IMR-90 (cell line): Measurements from ENCODE around the gene TTC28.

Experiments
- BHLHE40 ChIP-seq: fragments of 150-350 bp; IDR thresholded peaks from 2 replicates; pipeline ENCODE4 v1.6.1; 2016; ENCODE audit warnings: mild to moderate bottlenecking, low read depth, low read length
- CEBPB ChIP-seq: IDR thresholded peaks from 2 replicates; pipeline ENCODE4 v1.6.1; 2012; ENCODE audit warnings: low read depth, low read length, improper control_type of control experiment
- CHD1 ChIP-seq: IDR thresholded peaks from 2 replicates; pipeline ENCODE4 v1.6.1; 2012; ENCODE audit warnings: low read depth, low read length, improper control_type of control experiment
- CTCF ChIP-seq: conservative IDR thresholded peaks from 2 replicates; pipeline ENCODE4 v1.5.1; 2012; ENCODE audit warnings: mild to moderate bottlenecking, low read depth, low read length, improper control_type of control experiment
- FOS ChIP-seq: fragments of 150-350 bp; IDR thresholded peaks from 2 replicates; pipeline ENCODE4 v1.6.1; 2016; ENCODE audit warnings: low read depth, low read length
- POLR2A ChIP-seq: IDR thresholded peaks from 2 replicates; pipeline ENCODE4 v1.6.1; 2012; ENCODE audit warnings: mild to moderate bottlenecking, low read depth, low read length
- RAD21 ChIP-seq: IDR thresholded peaks from 2 replicates; pipeline ENCODE4 v1.6.1; 2012; ENCODE audit warnings: low read length, improper control_type of control experiment
- RFX5 ChIP-seq: IDR thresholded peaks from 2 replicates; pipeline ENCODE4 v1.8.0; 2012; ENCODE audit warnings: low read depth, mild to moderate bottlenecking, low read length, moderate library complexity
- SMC3 ChIP-seq: fragments of 150-350 bp; IDR thresholded peaks from 2 replicates; pipeline ENCODE4 v1.6.1; 2016; ENCODE audit warnings: low read depth, mild to moderate bottlenecking, antibody characterized with exemption, low read length, moderate library complexity
- USF2 ChIP-seq: fragments of 150-350 bp; IDR thresholded peaks from 2 replicates; pipeline ENCODE4 v1.6.1; 2017; ENCODE audit warnings: mild to moderate bottlenecking, antibody characterized with exemption, low read length, low read depth

- no peak for TF ChIP-seq POLR2A
- no peak for TF ChIP-seq CTCF
- no peak for TF ChIP-seq USF2
- TF ChIP-seq CHD1 = no peak
- no peak for TF ChIP-seq RAD21
- no peak for TF ChIP-seq SMC3
- no peak for TF ChIP-seq RFX5
- no peak for TF ChIP-seq FOS
- no peak for TF ChIP-seq CEBPB
- TF ChIP-seq BHLHE40 = no peak
Measured at GRCh38 chr22:28249402-28249801, 430.2 kb downstream of the TTC28 start.
